ENCODE results near the gene LRCH1.

LRCH1 gene

DNA sequence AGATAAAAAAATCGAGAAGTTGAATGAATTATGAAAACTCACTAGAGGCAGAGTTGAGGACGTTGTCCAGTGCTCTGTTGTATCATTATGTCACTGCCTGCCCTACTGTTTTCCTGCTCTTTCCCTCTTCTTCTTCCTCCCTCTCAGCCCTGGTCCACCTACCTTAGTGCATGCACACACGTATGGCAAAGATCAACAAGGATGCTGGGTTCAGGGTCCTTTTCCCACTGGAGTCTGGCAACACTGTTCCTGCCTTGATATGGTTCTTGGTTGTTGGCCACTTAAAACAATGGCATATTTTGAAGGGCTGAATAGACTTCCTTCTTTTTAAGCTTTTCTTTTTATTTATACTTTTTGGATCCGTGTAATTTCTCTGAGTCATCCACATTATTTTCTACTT lies 74.5 kb downstream of the LRCH1 start:
- TF ChIP-seq, protein P1, sequence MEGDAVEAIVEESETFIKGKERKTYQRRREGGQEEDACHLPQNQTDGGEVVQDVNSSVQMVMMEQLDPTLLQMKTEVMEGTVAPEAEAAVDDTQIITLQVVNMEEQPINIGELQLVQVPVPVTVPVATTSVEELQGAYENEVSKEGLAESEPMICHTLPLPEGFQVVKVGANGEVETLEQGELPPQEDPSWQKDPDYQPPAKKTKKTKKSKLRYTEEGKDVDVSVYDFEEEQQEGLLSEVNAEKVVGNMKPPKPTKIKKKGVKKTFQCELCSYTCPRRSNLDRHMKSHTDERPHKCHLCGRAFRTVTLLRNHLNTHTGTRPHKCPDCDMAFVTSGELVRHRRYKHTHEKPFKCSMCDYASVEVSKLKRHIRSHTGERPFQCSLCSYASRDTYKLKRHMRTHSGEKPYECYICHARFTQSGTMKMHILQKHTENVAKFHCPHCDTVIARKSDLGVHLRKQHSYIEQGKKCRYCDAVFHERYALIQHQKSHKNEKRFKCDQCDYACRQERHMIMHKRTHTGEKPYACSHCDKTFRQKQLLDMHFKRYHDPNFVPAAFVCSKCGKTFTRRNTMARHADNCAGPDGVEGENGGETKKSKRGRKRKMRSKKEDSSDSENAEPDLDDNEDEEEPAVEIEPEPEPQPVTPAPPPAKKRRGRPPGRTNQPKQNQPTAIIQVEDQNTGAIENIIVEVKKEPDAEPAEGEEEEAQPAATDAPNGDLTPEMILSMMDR (IDR thresholded peaks at IDR 0.05; ENCODE audit: insufficient read depth, low read length, missing control alignments) = no peak
- POLR2A ChIA-PET = no interaction called here
- DNase-seq (ENCODE audit: low read depth, low spot score) = no peak
- CTCF ChIA-PET = no interaction called here
- H3K4me3 ChIP-seq (ENCODE audit: low read depth, low read length) = no peak overlapping the region

DNA sequence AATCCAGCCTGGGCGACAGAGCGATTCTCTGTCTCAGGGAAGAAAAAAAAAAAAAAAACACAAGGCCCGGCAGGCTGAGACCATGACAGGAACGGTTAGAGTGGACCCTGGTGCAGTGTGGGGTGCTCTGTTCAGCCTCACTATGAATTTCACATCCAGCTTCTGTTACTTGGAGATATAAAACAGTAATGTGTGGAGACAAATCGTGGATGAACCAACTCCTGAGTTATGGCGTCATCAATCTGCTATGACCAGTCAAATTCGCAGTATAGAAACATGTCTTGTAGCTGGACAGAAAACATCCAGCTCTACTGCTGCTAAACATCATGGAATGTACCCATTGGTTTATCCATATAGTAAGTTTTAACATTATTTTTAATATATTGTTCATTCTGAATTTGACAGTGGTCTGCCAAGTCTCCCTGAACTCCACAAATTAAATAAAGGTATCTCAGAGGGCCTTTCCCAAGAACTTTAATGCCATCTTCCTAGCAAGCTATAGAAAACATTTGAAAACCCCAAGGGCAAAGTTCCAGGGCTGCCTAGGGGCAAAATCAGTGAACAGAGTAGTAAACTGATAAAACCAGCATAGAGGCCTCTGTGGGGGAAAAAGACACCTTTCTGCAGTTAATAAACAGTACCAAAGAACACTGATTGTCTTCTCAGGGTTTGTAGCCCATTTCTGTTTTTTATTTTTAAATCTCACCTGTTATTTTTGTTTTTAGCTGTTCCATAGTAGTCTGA lies 75.8 kb downstream of the LRCH1 start:
- no peak for DNase-seq (ENCODE audit: low read depth, low spot score)
- no peak overlapping the region for H3K4me3 ChIP-seq (ENCODE audit: low read depth, low read length)
- TF ChIP-seq, protein P1 (IDR thresholded peaks at IDR 0.05; ENCODE audit: insufficient read depth, low read length, missing control alignments) = no peak
- ChIA-PET POLR2A (no interaction called here), CTCF (interaction anchor here (1.4 kb wide), 1 partner anchor 16 kb away, joined by 4 read pairs; no protein-coding TSS in a partner anchor)

DNA sequence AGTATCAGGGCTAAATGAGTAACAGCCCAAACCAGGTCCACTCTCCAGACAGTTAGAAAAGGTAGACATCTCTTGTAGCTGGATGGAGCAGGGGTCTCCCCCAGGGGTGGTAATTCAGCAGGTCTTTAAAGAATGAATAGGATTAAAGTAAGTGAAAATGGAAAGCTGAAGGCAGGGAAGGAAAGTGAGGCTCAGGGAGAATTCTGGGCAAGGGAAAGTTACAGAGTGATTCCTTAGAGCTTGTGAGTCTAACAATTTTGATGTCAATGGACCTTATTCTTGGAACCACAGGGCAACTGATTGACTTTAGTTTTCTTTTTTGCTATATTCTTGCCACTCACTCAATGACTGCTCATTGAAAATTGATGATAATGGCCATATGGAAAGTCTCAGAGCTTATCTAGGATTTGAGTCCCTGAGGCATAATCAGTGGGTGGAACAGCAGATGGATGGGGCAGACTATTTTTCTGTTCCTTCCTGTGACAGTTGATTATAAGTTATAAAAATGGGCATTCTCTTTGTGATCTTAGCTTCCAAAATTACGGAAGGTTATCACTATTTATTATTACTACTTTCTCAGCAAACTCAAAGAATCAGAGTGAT lies 76.9 kb downstream of the LRCH1 start:
- POLR2A ChIA-PET = no interaction called here
- DNase-seq (ENCODE audit: low read depth, low spot score) = no peak
- TF ChIP-seq, protein P1 (IDR thresholded peaks at IDR 0.05; ENCODE audit: insufficient read depth, low read length, missing control alignments) = no peak
- no peak overlapping the region for H3K4me3 ChIP-seq (ENCODE audit: low read depth, low read length)
- CTCF ChIA-PET = interaction anchor here (0.6 to 1.4 kb wide), 2 partner anchors 15 to 91 kb away, joined by 3 to 4 read pairs; no protein-coding TSS in a partner anchor

DNA sequence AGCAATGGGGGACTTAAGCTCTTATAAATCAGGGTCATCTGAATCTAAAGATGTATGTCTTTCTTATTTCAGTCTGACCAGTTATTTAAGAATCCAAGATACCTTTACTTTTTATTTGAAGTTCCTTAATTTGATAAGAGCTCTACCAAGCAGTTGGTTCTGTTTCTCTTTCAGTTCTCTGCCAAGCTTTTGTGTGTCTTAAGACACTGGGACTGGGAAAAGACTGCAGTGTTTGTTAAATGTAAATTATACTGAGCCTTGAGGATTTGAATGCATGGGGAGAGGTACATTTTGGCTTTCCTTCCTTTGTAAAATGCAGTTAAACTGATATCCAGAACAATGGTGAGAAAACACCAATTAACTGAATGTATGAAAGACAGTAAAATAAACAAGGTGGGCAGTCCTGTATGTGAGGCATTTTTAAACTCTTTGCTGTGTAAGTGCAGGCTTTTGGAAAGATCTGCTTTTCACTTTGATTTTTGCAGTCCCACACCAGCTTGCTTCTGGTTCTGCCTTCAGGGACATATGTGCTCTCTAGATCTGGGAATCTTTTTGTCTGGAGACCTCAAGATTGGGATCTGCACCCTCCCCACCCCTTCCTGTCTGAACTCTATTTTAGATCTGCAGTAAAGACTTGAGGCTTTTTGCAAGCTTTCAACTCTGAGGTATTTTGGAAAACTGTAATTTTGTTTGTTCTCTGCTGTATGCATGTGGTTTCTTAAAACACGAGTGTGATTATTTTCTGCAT lies 77.6 kb downstream of the LRCH1 start:
- H3K4me3 ChIP-seq (ENCODE audit: low read depth, low read length) = no peak overlapping the region
- no peak for DNase-seq (ENCODE audit: low read depth, low spot score)
- ChIA-PET POLR2A (no interaction called here), CTCF (interaction anchor here (0.6 kb wide), 1 partner anchor 90 kb away, joined by 3 read pairs; no protein-coding TSS in a partner anchor)
- TF ChIP-seq, protein P1 (IDR thresholded peaks at IDR 0.05; ENCODE audit: insufficient read depth, low read length, missing control alignments) = no peak

DNA sequence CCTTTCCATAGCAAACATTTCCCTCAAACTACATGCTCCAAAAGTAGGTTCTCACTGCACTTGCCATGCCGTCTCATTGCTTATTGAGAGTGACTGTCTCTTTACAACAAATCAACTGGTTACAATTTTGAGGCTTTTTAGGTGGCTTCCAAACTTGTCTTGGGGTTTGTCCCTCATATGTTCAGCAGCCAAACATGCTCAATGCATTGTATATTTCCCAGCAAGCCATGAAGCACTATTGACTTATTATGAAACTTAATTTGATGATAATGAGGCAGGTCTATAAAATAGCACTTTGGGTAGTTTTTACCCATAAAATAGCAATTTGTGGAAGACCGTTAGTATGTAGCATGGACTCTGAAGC lies 78.2 kb downstream of the LRCH1 start:
- ChIA-PET CTCF (no interaction called here), POLR2A (no interaction called here)
- TF ChIP-seq, protein P1 (IDR thresholded peaks at IDR 0.05; ENCODE audit: insufficient read depth, low read length, missing control alignments) = no peak
- H3K4me3 ChIP-seq (ENCODE audit: low read depth, low read length) = no peak overlapping the region
- no peak for DNase-seq (ENCODE audit: low read depth, low spot score)

DNA sequence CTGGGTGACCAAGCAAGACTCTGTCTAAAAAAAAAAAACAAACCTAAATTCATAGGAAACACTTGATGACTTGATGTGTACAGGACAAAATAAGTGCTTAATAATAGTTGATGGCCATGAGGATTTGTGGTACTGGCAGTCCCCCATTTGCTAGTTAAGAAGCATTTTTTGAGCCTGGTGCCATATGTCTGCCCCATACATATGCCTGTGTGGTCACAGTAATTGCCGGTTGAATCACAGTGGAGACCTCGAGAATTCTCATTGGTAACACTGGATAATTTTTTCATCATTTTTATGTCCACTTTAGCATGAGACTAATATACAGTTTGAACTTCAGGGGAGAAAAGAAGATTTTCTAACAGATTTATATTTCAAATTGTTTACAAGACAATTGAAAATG lies 79.2 kb downstream of the LRCH1 start:
- no peak for DNase-seq (ENCODE audit: low read depth, low spot score)
- TF ChIP-seq, protein P1 (IDR thresholded peaks at IDR 0.05; ENCODE audit: insufficient read depth, low read length, missing control alignments) = no peak
- POLR2A ChIA-PET = no interaction called here
- no peak overlapping the region for H3K4me3 ChIP-seq (ENCODE audit: low read depth, low read length)
- CTCF ChIA-PET = interaction anchor here (1.6 kb wide), 1 partner anchor 10 kb away, joined by 5 read pairs; no protein-coding TSS in a partner anchor

All from AG04449 (cell line).